GM12878 (cell line): ENCODE data around the gene PTPRU. TPM values are rescaled to one million over a fixed set of nuclear protein-coding genes. Genes with fewer than 3 reads are reported as not detected.

Experiments
- ATAC-seq: fragments of 200-7000 bp; cut with Tn5 transposase; 3 replicates; pipeline ENCODE4 v1.9.1; 2020; ENCODE audit warnings: mild to moderate bottlenecking, moderate library complexity
- BruUV-seq: library from RNA; stranded (reverse); fragments of 400-500 nt; replicated peaks from 2 replicates; lab custom pipeline; 2021; lab: Mats Ljungman, UMichigan
- CTCF ChIA-PET: fragments of 300-600 bp; sonication (Branson Sonifier 250); formaldehyde crosslinking; extraction: SDS; loops from one replicate; lab custom pipeline; 2021; ENCODE audit warnings: inconsistent platforms; lab: Yijun Ruan, JAX
- POLR2A ChIA-PET: fragments of 350-600 bp; formaldehyde crosslinking; extraction: SDS; loops from one replicate; lab custom pipeline; 2021; ENCODE audit warnings: inconsistent platforms; lab: Charles Lee
- RAD21 ChIA-PET: fragments of 300-600 bp; sonication (Branson Sonifier 250); formaldehyde crosslinking; loops from one replicate; lab custom pipeline; 2023; ENCODE audit warnings: antibody characterized with exemption; ENCODE audit not compliant: unreplicated experiment; lab: Charles Lee
- SMC1A ChIA-PET: fragments of 300-600 bp; sonication (Branson Sonifier 250); formaldehyde crosslinking; loops from one replicate; lab custom pipeline; 2023; ENCODE audit not compliant: unreplicated experiment, uncharacterized antibody; lab: Charles Lee
- DNase-seq: peaks from one replicate; pipeline ENCODE4 v3.0.0-alpha.2; 2011; ENCODE audit warnings: low read depth, low spot score
- FAIRE-seq: peaks from 3 replicates; lab custom pipeline; 2011; peaks lifted over from hg19 to GRCh38; lab: Jason Lieb, UNC
- H2AFZ ChIP-seq: 2 replicates; pipeline ENCODE4 v1.6.0; 2011; ENCODE audit warnings: low read depth, low read length, control low read depth; ENCODE audit not compliant: control insufficient read depth
- H3K27ac ChIP-seq: 2 replicates; pipeline ENCODE4 v1.5.1; 2011; ENCODE audit warnings: control low read depth; ENCODE audit not compliant: control insufficient read depth, insufficient read depth
- H3K27me3 ChIP-seq, 2 experiments: replicated peaks in 1 of 2; 2 replicates each; pipeline versions ENCODE4 v1.6.0 to v1.6.1; 2011; ENCODE audit warnings: low read length in 1 of 2; ENCODE audit not compliant: control insufficient read depth in 2 of 2, insufficient read depth in 2 of 2
- H3K36me3 ChIP-seq, 2 experiments: 2 replicates each; pipeline ENCODE4 v1.5.1; 2011; ENCODE audit warnings: low read length in 1 of 2; ENCODE audit not compliant: control insufficient read depth in 2 of 2, insufficient read depth in 2 of 2
- H3K4me1 ChIP-seq: 2 replicates; pipeline ENCODE4 v1.6.1; 2011; ENCODE audit warnings: mild to moderate bottlenecking, low read length, moderate library complexity, mixed read lengths; ENCODE audit not compliant: control insufficient read depth, insufficient read depth
- H3K4me2 ChIP-seq: 2 replicates; pipeline ENCODE4 v1.6.0; 2011; ENCODE audit warnings: control low read depth; ENCODE audit not compliant: control insufficient read depth, insufficient read depth
- H3K4me3 ChIP-seq: fragments of 200-600 bp; sonication (generic); 2 replicates; pipeline ENCODE4 v1.5.1; 2016
- H3K79me2 ChIP-seq: 2 replicates; pipeline ENCODE4 v1.6.0; 2011; ENCODE audit warnings: low read length; ENCODE audit not compliant: control insufficient read depth, insufficient read depth
- H3K9ac ChIP-seq: 2 replicates; pipeline ENCODE4 v1.8.0; 2011; ENCODE audit warnings: low read length, control low read depth, mixed read lengths; ENCODE audit not compliant: control insufficient read depth, insufficient read depth
- H3K9me3 ChIP-seq: replicated peaks from 3 replicates; pipeline ENCODE4 v1.5.1; 2011; ENCODE audit warnings: mild to moderate bottlenecking, low read length; ENCODE audit not compliant: control insufficient read depth, insufficient read depth
- H4K20me1 ChIP-seq: 2 replicates; pipeline ENCODE4 v1.6.0; 2011; ENCODE audit not compliant: control insufficient read depth, insufficient read depth
- ATF2 ChIP-seq: IDR thresholded peaks from 2 replicates; pipeline ENCODE4 v1.6.1; 2012; ENCODE audit warnings: low read length, inconsistent platforms
- CBX5 ChIP-seq: sonication (generic); IDR thresholded peaks from 2 replicates; pipeline ENCODE4 v1.6.1; 2016; ENCODE audit warnings: low read depth, moderate library complexity, mild to moderate bottlenecking, inconsistent platforms
- E2F8 ChIP-seq: fragments of 450-650 bp; IDR thresholded peaks from 2 replicates; pipeline ENCODE4 v1.6.1; 2018; ENCODE audit warnings: mild to moderate bottlenecking, low read depth, moderate library complexity; ENCODE audit not compliant: partially characterized antibody
- GATAD2B ChIP-seq: fragments of 450-650 bp; conservative IDR thresholded peaks from 2 replicates; pipeline ENCODE4 v1.6.1; 2017; ENCODE audit warnings: low read depth, mild to moderate bottlenecking, moderate library complexity
- IRF5 ChIP-seq: fragments of 450-650 bp; IDR thresholded peaks from 2 replicates; pipeline ENCODE4 v1.6.1; 2017; ENCODE audit warnings: borderline replicate concordance
- MAX ChIP-seq: IDR thresholded peaks from 2 replicates; pipeline ENCODE4 v1.6.1; 2012; ENCODE audit warnings: low read depth, low read length, improper control_type of control experiment
- NBN ChIP-seq: fragments of 450-650 bp; IDR thresholded peaks from 2 replicates; pipeline ENCODE4 v1.6.1; 2016
- NFYB ChIP-seq: IDR thresholded peaks from 2 replicates; pipeline ENCODE4 v1.6.1; 2011; ENCODE audit warnings: low read depth, mild to moderate bottlenecking, low read length, improper control_type of control experiment, moderate library complexity; ENCODE audit not compliant: insufficient read depth
- NKRF ChIP-seq: fragments of 450-650 bp; conservative IDR thresholded peaks from 2 replicates; pipeline ENCODE4 v1.6.1; 2017; ENCODE audit warnings: mild to moderate bottlenecking, moderate library complexity
- NR2C1 ChIP-seq: fragments of 450-650 bp; IDR thresholded peaks from 2 replicates; pipeline ENCODE4 v1.6.1; 2017; ENCODE audit warnings: antibody characterized with exemption, mild to moderate bottlenecking, moderate library complexity
- RELA ChIP-seq: fragments of 450-650 bp; IDR thresholded peaks from 2 replicates; pipeline ENCODE4 v1.8.0; 2014; ENCODE audit warnings: borderline replicate concordance; ENCODE audit not compliant: partially characterized antibody
- ZNF622 ChIP-seq: fragments of 450-650 bp; IDR thresholded peaks from 2 replicates; pipeline ENCODE4 v1.6.1; 2017; ENCODE audit warnings: mild to moderate bottlenecking, inconsistent platforms
- ZZZ3 ChIP-seq: IDR thresholded peaks from 2 replicates; pipeline ENCODE4 v1.6.1; 2011; ENCODE audit warnings: low read depth; ENCODE audit not compliant: control insufficient read depth, insufficient read length
- WGBS: methylation state at CpG from one replicate; pipeline ENCODE4 v1.1.6; 2016; ENCODE audit warnings: low lambda C conversion rate; ENCODE audit not compliant: insufficient replicate concordance, insufficient coverage; ENCODE audit errors: missing lambda C conversion rate; 5-methylcytosine and 5-hydroxymethylcytosine counted together
- in situ Hi-C: fragments of 300-500 bp; cut with MboI; formaldehyde crosslinking; loops from 9 replicates; pipeline ENCODE4 v1.14.3; 2018; ENCODE audit warnings: mixed read lengths
- intact Hi-C: fragments of 100-400 bp; cut with micrococcal nuclease; formaldehyde crosslinking; loops from one replicate; pipeline ENCODE4 v1.14.2; 2022; ENCODE audit not compliant: unreplicated experiment
- polyA plus RNA-seq, 11 experiments: library from polyadenylated mRNA; depleted of rRNA in 4 of 11; unstranded in 6 of 11; stranded (reverse) in 5 of 11; fragments of >200 nt; fragmentation: Nextera tagmentation in 4 of 11; fragmentation: Illumina TruSeq in 1 of 11; extraction: Ambion mirVana in 4 of 11; extraction: Trizol in 1 of 11; gene quantifications; 1 replicate in 1 of 11; 2 replicates in 10 of 11; pipeline versions ENCODE4 v1.2.1 to v1.2.3, GENCODE V29; 2011 to 2016; ENCODE audit warnings: inconsistent platforms in 2 of 11, missing spikeins in 2 of 11, low read depth in 1 of 11
- total RNA-seq, 4 experiments: library from RNA; depleted of rRNA in 3 of 4; stranded (reverse); fragments of >200 nt in 3 of 4; fragmentation: Illumina TruSeq in 1 of 4; extraction: Trizol in 1 of 4; gene quantifications; 2 replicates each; pipeline versions ENCODE4 v1.2.1 to v1.2.3, GENCODE V29; 2013 to 2021

The PTPRU gene
- total and polyA plus RNA-seq, 10 of the 15 experiments (the other 5 are each of a cell fraction or from before 2014, with no cell fraction given) = 0.04 to 2.5 (median 0.73) TPM

GRCh38 chr1:29320156-29320940, 84.0 kb downstream of the PTPRU start:
- Histone ChIP-seq H3K36me3 (no peaks in the 10 kb centered on the region), H3K9ac (no peak overlapping the region), H4K20me1 (no peaks in the 10 kb centered on the region), H3K9me3 (no peaks in the 10 kb centered on the region), H2AFZ (no peak overlapping the region), H3K27me3 (no peaks in the 10 kb centered on the region), H3K4me2 (no peak overlapping the region), H3K4me3 (no peak overlapping the region), H3K79me2 (no peaks in the 10 kb centered on the region), H3K27ac (no peak overlapping the region), H3K4me1 (no peaks in the 10 kb centered on the region)
- FAIRE-seq = no peak
- in situ Hi-C loops = no loop called here
- intact Hi-C loops = no loop called here
- no peak for DNase-seq
- CTCF ChIA-PET = no interaction called here
- POLR2A ChIA-PET = interaction anchor here (0.7 kb wide), 1 partner anchor 1524 kb away, joined by 4 read pairs; no protein-coding TSS in a partner anchor
- SMC1A ChIA-PET = interaction anchor here (0.5 kb wide), 1 partner anchor 54 kb away, joined by 3 read pairs; no protein-coding TSS in a partner anchor
- RAD21 ChIA-PET = no interaction called here
- WGBS = 50% methylated on average over 21 of the region's 21 CpGs
- ATAC-seq = no peak
- TF ChIP-seq E2F8 = no peak
- TF ChIP-seq CBX5 = no peak
- no peak for TF ChIP-seq ZNF622
- no peak for TF ChIP-seq ATF2
- TF ChIP-seq RELA = no peak
- no peak for TF ChIP-seq GATAD2B
- TF ChIP-seq NR2C1 = no peak
- TF ChIP-seq NFYB = no peak
- TF ChIP-seq MAX = no peak
- TF ChIP-seq NKRF = no peak
- no peak for TF ChIP-seq ZZZ3
- no peak for TF ChIP-seq NBN
- TF ChIP-seq IRF5 = no peak
- no TSS peak for BruUV-seq
